K562 (cell line): ENCODE measurements around the gene PRDM12. TPM values are rescaled to one million over a fixed set of nuclear protein-coding genes. Genes with fewer than 3 reads are reported as not detected.

Experiments used
- ATAC-seq: fragments of 200-7000 bp; cut with Tn5 transposase; 3 replicates; pipeline ENCODE4 v1.9.1; 2020; ENCODE audit warnings: moderate library complexity
- Bru-seq: library from RNA; stranded (reverse); fragments of 400-500 nt; gene quantifications from one replicate; lab custom pipeline; 2021; lab: Mats Ljungman, UMichigan
- BruChase-seq, 2 experiments: library from RNA; stranded (reverse); fragments of 400-500 nt; gene quantifications; one replicate each; lab custom pipeline; 2021; lab: Mats Ljungman, UMichigan
- BruUV-seq: library from RNA; stranded (reverse); fragments of 400-500 nt; replicated peaks from 2 replicates; lab custom pipeline; 2021; lab: Mats Ljungman, UMichigan
- CTCF ChIA-PET: fragments of 300-600 bp; formaldehyde crosslinking; extraction: SDS; loops from one replicate; lab custom pipeline; 2021; ENCODE audit warnings: low intra/inter-chr PET ratio; lab: Yijun Ruan, JAX
- POLR2A ChIA-PET: fragments of 300-600, 350-650 bp; sonication (Branson Sonifier 250); formaldehyde crosslinking; extraction: SDS; loops from one replicate; lab custom pipeline; 2021; ENCODE audit warnings: antibody characterized with exemption, inconsistent platforms; lab: Yijun Ruan, JAX
- DNase-seq, 4 experiments: peaks; one replicate each; pipeline versions ENCODE4 v3.0.0 to v3.0.0-alpha.2; 2011 to 2018; ENCODE audit warnings: low spot score in 3 of 4, mixed read lengths in 3 of 4; ENCODE audit errors: extremely low read depth in 1 of 4
- FAIRE-seq: peaks from 2 replicates; lab custom pipeline; 2011; peaks lifted over from hg19 to GRCh38; lab: Jason Lieb, UNC
- H2AFZ ChIP-seq: 2 replicates; pipeline ENCODE4 v1.6.0; 2011; ENCODE audit warnings: low read depth, low read length, control low read depth, inconsistent platforms
- H3K27ac ChIP-seq: fragments of 200-600 bp; 3 replicates; pipeline ENCODE4 v1.8.0; 2011; ENCODE audit warnings: low read depth, mild to moderate bottlenecking, control low read depth, inconsistent platforms, low read length, moderate library complexity, mixed read lengths; ENCODE audit errors: extremely low read depth
- H3K27me3 ChIP-seq, 2 experiments: fragments of 300-600 bp in 1 of 2; 2 replicates in 1 of 2; 3 replicates in 1 of 2; pipeline versions ENCODE4 v1.6.0 to v1.8.0; 2011; ENCODE audit warnings: inconsistent platforms in 2 of 2, low read length in 2 of 2, mild to moderate bottlenecking in 1 of 2, mixed read lengths in 1 of 2, moderate library complexity in 1 of 2; ENCODE audit not compliant: control insufficient read depth in 2 of 2, insufficient read depth in 2 of 2
- H3K36me3 ChIP-seq: fragments of 300-600 bp; 3 replicates; pipeline ENCODE4 v1.8.0; 2011; ENCODE audit warnings: mild to moderate bottlenecking, low read length, inconsistent platforms; ENCODE audit not compliant: control insufficient read depth, insufficient read depth
- H3K4me1 ChIP-seq, 2 experiments: fragments of 200-600 bp in 1 of 2; replicated peaks in 1 of 2; 2 replicates in 1 of 2; 3 replicates in 1 of 2; pipeline versions ENCODE4 v1.5.1 to v1.8.0; 2011; ENCODE audit warnings: inconsistent platforms in 2 of 2, low read length in 2 of 2, mild to moderate bottlenecking in 1 of 2, mixed read lengths in 1 of 2, moderate library complexity in 1 of 2; ENCODE audit not compliant: control insufficient read depth in 2 of 2, insufficient read depth in 2 of 2
- H3K4me2 ChIP-seq: 2 replicates; pipeline ENCODE4 v1.6.1; 2011; ENCODE audit warnings: low read length, control low read depth, inconsistent platforms, mixed read lengths; ENCODE audit not compliant: insufficient read depth
- H3K4me3 ChIP-seq: fragments of 200-600 bp; sonication (generic), shearing (Covaris generic); 2 replicates; pipeline ENCODE4 v1.5.1; 2016; ENCODE audit warnings: control low read depth, inconsistent platforms
- H3K79me2 ChIP-seq: fragments of 200-600 bp; 3 replicates; pipeline ENCODE4 v1.8.0; 2011; ENCODE audit warnings: low read length, inconsistent platforms; ENCODE audit not compliant: control insufficient read depth, insufficient read depth
- H3K9ac ChIP-seq, 2 experiments: 2 replicates each; pipeline versions ENCODE4 v1.6.0 to v1.6.1; 2011; ENCODE audit warnings: low read depth in 2 of 2, low read length in 2 of 2, control low read depth in 1 of 2, inconsistent platforms in 1 of 2, mild to moderate bottlenecking in 1 of 2, mixed read lengths in 1 of 2; ENCODE audit not compliant: insufficient read depth in 1 of 2
- H3K9me1 ChIP-seq: one replicate; pipeline ENCODE4 v1.6.0; 2011; ENCODE audit warnings: inconsistent platforms, mild to moderate bottlenecking, low read length, moderate library complexity; ENCODE audit not compliant: control insufficient read depth, insufficient read depth
- H3K9me3 ChIP-seq: replicated peaks from 2 replicates; pipeline ENCODE4 v1.5.1; 2011; ENCODE audit warnings: low read depth, low read length, inconsistent platforms; ENCODE audit not compliant: control insufficient read depth, insufficient read depth
- H4K20me1 ChIP-seq: replicated peaks from 2 replicates; pipeline ENCODE4 v1.6.1; 2011; ENCODE audit warnings: low read length, inconsistent platforms, mixed read lengths; ENCODE audit not compliant: control insufficient read depth, insufficient read depth
- DPF2 ChIP-seq: fragments of 450-650 bp; IDR thresholded peaks from 2 replicates; pipeline ENCODE4 v1.6.1; 2016
- E2F6 ChIP-seq, 2 experiments: IDR thresholded peaks; 2 replicates each; pipeline ENCODE4 v1.6.1; 2011; ENCODE audit warnings: borderline replicate concordance in 1 of 2, control low read depth in 1 of 2, low read depth in 1 of 2, low read length in 1 of 2, mild to moderate bottlenecking in 1 of 2, mixed read lengths in 1 of 2, moderate library complexity in 1 of 2; ENCODE audit not compliant: insufficient read depth in 1 of 2, insufficient read length in 1 of 2, poor library complexity in 1 of 2, severe bottlenecking in 1 of 2; ENCODE audit errors: extremely low read depth in 1 of 2
- MTA1 ChIP-seq: fragments of 450-650 bp; IDR thresholded peaks from 2 replicates; pipeline ENCODE4 v1.6.1; 2017; ENCODE audit warnings: borderline replicate concordance
- PBX2 ChIP-seq, 2 experiments: IDR thresholded peaks in 1 of 2; conservative IDR thresholded peaks in 1 of 2; 2 replicates each; pipeline ENCODE4 v1.6.1; 2016; ENCODE audit warnings: low read depth in 2 of 2, mild to moderate bottlenecking in 1 of 2, missing compliant biosample characterization in 1 of 2, missing genetic modification characterization in 1 of 2, moderate library complexity in 1 of 2
- THAP7 ChIP-seq: fragments of 250-450 bp; sonication (Bioruptor Pico); IDR thresholded peaks from 2 replicates; pipeline ENCODE4 v1.5.0; 2021
- ZNF12 ChIP-seq: sonication (generic); formaldehyde crosslinking; IDR thresholded peaks from 2 replicates; pipeline ENCODE4 v1.4.0; 2020; ENCODE audit warnings: mild to moderate bottlenecking, missing genetic modification reagents
- ZNF253 ChIP-seq: fragments of 250-450 bp; sonication (Bioruptor Pico); conservative IDR thresholded peaks from 2 replicates; pipeline ENCODE4 v1.6.1; 2021; ENCODE audit warnings: mild to moderate bottlenecking
- ZNF263 ChIP-seq: sonication (generic); formaldehyde crosslinking; IDR thresholded peaks from 2 replicates; pipeline ENCODE4 v1.8.0; 2022; ENCODE audit warnings: mild to moderate bottlenecking, missing genetic modification reagents, borderline replicate concordance
- ZNF830 ChIP-seq: fragments of 250-450 bp; sonication (Bioruptor Pico); IDR thresholded peaks from 2 replicates; pipeline ENCODE4 v1.5.0; 2021; ENCODE audit warnings: mild to moderate bottlenecking
- ZSCAN29 ChIP-seq: fragments of 450-650 bp; IDR thresholded peaks from 2 replicates; pipeline ENCODE4 v1.6.1; 2017
- ZSCAN32 ChIP-seq: fragments of 450-650 bp; formaldehyde crosslinking; IDR thresholded peaks from 2 replicates; pipeline ENCODE4 v1.4.0; 2020; ENCODE audit warnings: mild to moderate bottlenecking, moderate library complexity
- WGBS: fragments of 100-300 bp; shearing (Covaris generic); methylation state at CpG from one replicate; pipeline ENCODE4 v1.1.6; 2016; ENCODE audit warnings: low coverage, mixed read lengths; ENCODE audit not compliant: insufficient coverage; ENCODE audit errors: missing lambda C conversion rate; 5-methylcytosine and 5-hydroxymethylcytosine counted together
- in situ Hi-C: fragments of 300-500 bp; cut with MboI; formaldehyde crosslinking; loops from 4 replicates; pipeline ENCODE4 v1.15.0; 2018; ENCODE audit warnings: inconsistent platforms, mixed read lengths
- intact Hi-C: fragments of 100-400 bp; cut with micrococcal nuclease; formaldehyde crosslinking; loops from 2 replicates; pipeline ENCODE4 v1.14.2; 2022
- long read RNA-seq, 3 experiments: library from polyadenylated mRNA in 2 of 3; library from RNA in 1 of 3; unstranded in 2 of 3; stranded (forward) in 1 of 3; transcript quantifications; one replicate each; pipeline ENCODE4 v2.0.0, GENCODE V29; 2019 to 2022
- polyA minus RNA-seq, 3 experiments: library from RNA; depleted of rRNA, polyadenylated mRNA; stranded (reverse); fragments of >200 nt; gene quantifications; 2 replicates each; pipeline ENCODE4 v1.2.3, GENCODE V29; 2011
- polyA plus RNA-seq, 8 experiments: library from polyadenylated mRNA; depleted of rRNA in 4 of 8; stranded (reverse) in 5 of 8; unstranded in 3 of 8; fragments of >200 nt; fragmentation: Nextera tagmentation in 2 of 8; fragmentation: Illumina TruSeq in 1 of 8; extraction: Ambion mirVana in 2 of 8; extraction: Trizol in 1 of 8; gene quantifications; 2 replicates each; pipeline versions ENCODE4 v1.2.1 to v1.2.3, GENCODE V29; 2011 to 2014; ENCODE audit warnings: inconsistent platforms in 1 of 8, missing spikeins in 1 of 8
- total RNA-seq, 7 experiments: library from RNA; depleted of rRNA in 6 of 7; stranded (reverse); fragments of >200 nt in 6 of 7; fragmentation: Illumina TruSeq in 2 of 7; extraction: Trizol in 2 of 7; gene quantifications; 2 replicates each; pipeline versions ENCODE4 v1.2.1 to v1.2.3, GENCODE V29; 2011 to 2021; ENCODE audit warnings: low replicate concordance in 1 of 7

PRDM12 gene
- 0.12 TPM in 1 of 2 replicates, not detected in the other for total RNA-seq (2011; cell fraction: chromatin; rRNA removed; ENCODE audit: low replicate concordance)
- 0.26 and 0.33 TPM in 2 replicates for total RNA-seq (2011; cell fraction: nucleolus; rRNA removed)
- total RNA-seq (2011; cell fraction: nucleoplasm; rRNA removed): 0.22 and 0.31 TPM in 2 replicates
- total RNA-seq (2014; rRNA removed): 0.08 and 0.09 TPM in 2 replicates
- 0.10 TPM in 1 of 2 replicates, not detected in the other for total RNA-seq (2014; rRNA removed; fragmentation: Illumina TruSeq; extraction: Trizol)
- total RNA-seq (2015; rRNA removed; fragmentation: Illumina TruSeq; extraction: Trizol): 0.08 TPM in 1 of 2 replicates, not detected in the other
- total RNA-seq (2021): 0.22 and 0.25 TPM in 2 replicates
- polyA plus RNA-seq (2011; rRNA removed): 0.04 and 0.07 TPM in 2 replicates
- 0.03 and 0.16 TPM in 2 replicates for polyA plus RNA-seq (2011; cell fraction: cytosol; rRNA removed)
- polyA plus RNA-seq (2011; cell fraction: nucleus; rRNA removed): 0.17 and 0.28 TPM in 2 replicates
- 0.13 and 0.21 TPM in 2 replicates for polyA plus RNA-seq (2012)
- polyA plus RNA-seq (2014; fragmentation: Illumina TruSeq; extraction: Trizol): 0.11 and 0.18 TPM in 2 replicates
- under 1 TPM; 0.04 to 0.06 TPM for polyA plus RNA-seq (2014; fragmentation: Nextera tagmentation; extraction: Ambion mirVana)
- polyA plus RNA-seq (2014; rRNA removed): 0.05 TPM in 1 of 2 replicates, not detected in the other
- polyA minus RNA-seq (2011; rRNA and poly(A)+ RNA removed): 0.06 TPM in 1 of 2 replicates, not detected in the other
- polyA minus RNA-seq (2011; cell fraction: cytosol; rRNA and poly(A)+ RNA removed): not detected in 2 replicates
- 0.22 and 0.27 TPM in 2 replicates for polyA minus RNA-seq (2011; cell fraction: nucleus; rRNA and poly(A)+ RNA removed)
- Bru-seq, nascent RNA: percentile 9 among the genes with signal in this experiment
- BruChase-seq, experiment 1, labeled RNA remaining after a 2-hour chase: percentile 3 among the genes with signal in this experiment
- BruChase-seq, experiment 2, labeled RNA remaining after a 6-hour chase: percentile 8 among the genes with signal in this experiment
- long read RNA-seq, experiment 1: 0 reads
- long read RNA-seq, experiment 2, partial matches to known transcripts: 1 of 1 reads
- long read RNA-seq, experiment 2, other reads (novel, unspliced or antisense): 0 of 1 reads
- long read RNA-seq, experiment 3: 0 reads

DNA sequence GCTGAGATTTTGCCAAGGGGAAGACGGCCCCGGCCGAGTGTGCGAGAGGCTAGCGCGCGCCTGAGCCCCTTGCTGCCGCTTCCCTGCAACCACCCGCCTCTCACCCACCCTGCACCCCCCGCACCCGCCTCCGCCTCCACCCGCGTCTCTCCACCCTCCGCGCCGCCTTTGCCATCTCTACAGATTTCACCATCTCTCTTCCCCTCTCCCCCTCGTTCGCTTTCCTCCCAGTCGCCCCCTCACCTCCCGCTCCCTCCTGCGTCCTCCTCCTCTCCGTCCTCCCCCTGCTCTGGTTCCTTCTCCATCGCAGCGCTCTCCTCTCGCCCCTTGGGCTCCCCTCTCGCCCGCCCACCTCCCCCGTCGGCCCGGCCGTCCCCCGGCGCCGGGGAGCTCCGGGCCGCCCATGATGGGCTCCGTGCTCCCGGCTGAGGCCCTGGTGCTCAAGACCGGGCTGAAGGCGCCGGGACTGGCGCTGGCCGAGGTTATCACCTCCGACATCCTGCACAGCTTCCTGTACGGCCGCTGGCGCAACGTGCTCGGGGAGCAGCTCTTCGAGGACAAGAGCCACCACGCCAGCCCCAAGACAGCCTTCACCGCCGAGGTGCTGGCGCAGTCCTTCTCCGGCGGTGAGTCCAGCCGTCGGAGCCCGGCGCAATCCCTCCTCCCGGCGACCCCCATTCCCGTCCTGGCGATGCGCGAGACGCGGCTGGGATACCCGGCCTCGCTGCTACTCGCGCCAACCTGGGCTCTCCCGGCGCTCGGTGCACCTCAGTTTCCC, at the start of gene PRDM12:
TSS of gene PRDM12 (plus strand) at position 344 of the 778 bp plus-strand sequence. CDS start at position 404, 60 bp downstream.
- POLR2A ChIA-PET: interaction anchor here (0.6 kb wide), 1 partner anchor 8 kb away, joined by 5 read pairs; no protein-coding TSS in a partner anchor
- H3K4me3 ChIP-seq: no peak within 1 kb of the TSS
- H3K4me2 ChIP-seq: no peak within 1 kb of the TSS
- no peak for TF ChIP-seq DPF2
- TF ChIP-seq ZSCAN29: no peak
- no peak for TF ChIP-seq MTA1
- TF ChIP-seq ZNF12: no peak
- TF ChIP-seq ZNF830 (CRISPR knock-in tag): no peak
- TF ChIP-seq ZNF253 (CRISPR knock-in tag): no peak
- TF ChIP-seq ZSCAN32 (CRISPR knock-in tag): no peak
- TF ChIP-seq E2F6 (IDR thresholded peaks at IDR 0.05; ENCODE audit: borderline replicate concordance in 1 of 2, extremely low read depth in 1 of 2, insufficient read depth in 1 of 2, insufficient read length in 1 of 2, low read depth in 1 of 2, low read length in 1 of 2, poor library complexity in 1 of 2, severe bottlenecking in 1 of 2): peak in 1 of 2 experiments; percentile 56
- peak; percentile 82 for TF ChIP-seq ZNF263 (CRISPR knock-in tag)
- TF ChIP-seq PBX2 (CRISPR knock-in tag; IDR thresholded peaks at IDR 0.05; ENCODE audit: low read depth): no peak
- TF ChIP-seq PBX2 (tag; conservative IDR thresholded peaks at IDR 0.05; ENCODE audit: low read depth): no peak
- no peak for TF ChIP-seq THAP7 (CRISPR knock-in tag)

More for the DNA sequence above, at the start of gene PRDM12:
- Histone ChIP-seq H3K79me2 (no peaks in the 10 kb centered on the region), H3K4me1 (peaks cover 0 to 64% of the 10 kb centered on the region in 2 experiments; a peak in 2 of 5 replicates), H3K9me1 (no peaks in the 10 kb centered on the region), H3K27ac (no peak within 1 kb of the TSS), H3K27me3 (peaks cover 64 to 83% of the 10 kb centered on the region in 2 experiments), H4K20me1 (peaks cover 6% of the 10 kb centered on the region; the same call in 1 of the 2 replicates), H3K9ac (no peak within 1 kb of the TSS), H3K9me3 (no peaks in the 10 kb centered on the region), H2AFZ (no peak within 1 kb of the TSS), H3K36me3 (no peaks in the 10 kb centered on the region)
- WGBS: 27% methylated on average over 44 of the region's 76 CpGs
- FAIRE-seq (no peak), ATAC-seq (no peak), DNase-seq (no peak)
- no TSS peak for BruUV-seq
- in situ Hi-C loops (no loop called here), intact Hi-C loops (no loop called here)
- CTCF ChIA-PET: no interaction called here
